Mesothelial cell of epicardium (in vitro differentiated cells): ENCODE measurements around the gene UGT1A9. TPM values are rescaled to one million over a fixed set of nuclear protein-coding genes. Genes with fewer than 3 reads are reported as not detected.

Experiments
- DNase-seq, 2 experiments: peaks; one replicate each; pipeline ENCODE4 v3.0.0; 2021; ENCODE audit warnings: low spot score in 2 of 2; ENCODE audit not compliant: unreplicated experiment in 2 of 2
- H3K27ac Mint-ChIP-seq: 2 replicates; pipeline ENCODE4 v1.8.0; 2021; ENCODE audit warnings: mixed read lengths
- H3K27me3 Mint-ChIP-seq: 2 replicates; pipeline ENCODE4 v1.8.0; 2021; ENCODE audit warnings: low read depth, mixed read lengths
- H3K36me3 Mint-ChIP-seq: 2 replicates; pipeline ENCODE4 v1.8.0; 2021; ENCODE audit warnings: mixed read lengths
- H3K4me1 Mint-ChIP-seq: 2 replicates; pipeline ENCODE4 v1.8.0; 2021; ENCODE audit warnings: mixed read lengths
- H3K4me3 Mint-ChIP-seq: 2 replicates; pipeline ENCODE4 v1.8.0; 2021; ENCODE audit warnings: mild to moderate bottlenecking, moderate library complexity, mixed read lengths
- H3K9me3 Mint-ChIP-seq: 2 replicates; pipeline ENCODE4 v1.8.0; 2021; ENCODE audit warnings: mixed read lengths
- total RNA-seq: library from RNA; stranded (reverse); gene quantifications from 3 replicates; pipeline ENCODE4 v1.2.1, GENCODE V29; 2021
- TF ChIP-seq, protein P1 (sequence below): fragments of 200-600 bp; sonication (generic); IDR thresholded peaks from one replicate; pipeline ENCODE4 v1.5.0; 2021; ENCODE audit warnings: antibody characterized with exemption; ENCODE audit not compliant: unreplicated experiment

Gene UGT1A9
- total RNA-seq, 1 donor from 2014 or later = not detected

DNA sequence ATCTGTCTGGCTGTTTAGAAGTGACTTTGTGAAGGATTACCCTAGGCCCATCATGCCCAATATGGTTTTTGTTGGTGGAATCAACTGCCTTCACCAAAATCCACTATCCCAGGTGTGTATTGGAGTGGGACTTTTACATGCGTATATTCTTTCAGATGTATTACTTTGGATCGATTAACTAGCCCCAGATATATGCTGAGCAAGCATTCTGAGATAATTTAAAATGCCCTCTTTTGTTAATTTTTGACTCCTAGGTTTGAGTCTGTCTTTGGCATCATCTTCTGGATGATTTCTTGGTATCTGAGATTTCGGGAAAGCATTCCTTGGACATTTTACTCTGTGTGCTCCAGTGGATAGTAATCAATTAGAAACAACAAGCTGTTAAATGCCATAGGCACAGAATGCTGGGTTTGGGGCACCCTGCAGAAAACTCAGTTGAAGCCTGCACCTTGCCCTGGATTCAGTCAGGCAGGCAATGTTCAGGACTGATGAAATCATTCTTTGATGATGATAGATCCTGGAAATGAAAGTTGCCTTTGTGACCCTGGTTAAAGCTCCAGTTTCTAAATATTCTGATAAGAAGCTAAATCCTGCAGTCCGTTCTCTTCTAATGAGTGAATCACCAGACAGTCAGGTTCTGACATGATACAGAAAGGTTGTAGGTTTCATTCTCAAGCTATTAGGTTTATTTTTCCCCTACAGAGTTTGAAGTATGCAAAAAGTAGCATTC is 89.5 kb downstream of the UGT1A9 start:
- Mint-ChIP-seq H3K27me3 (peaks cover 25% of the 10 kb centered on the region), H3K4me3 (no peak overlapping the region), H3K36me3 (no peaks in the 10 kb centered on the region), H3K4me1 (no peaks in the 10 kb centered on the region), H3K27ac (no peak overlapping the region), H3K9me3 (no peaks in the 10 kb centered on the region)
- DNase-seq = no peak
- TF ChIP-seq, protein P1, sequence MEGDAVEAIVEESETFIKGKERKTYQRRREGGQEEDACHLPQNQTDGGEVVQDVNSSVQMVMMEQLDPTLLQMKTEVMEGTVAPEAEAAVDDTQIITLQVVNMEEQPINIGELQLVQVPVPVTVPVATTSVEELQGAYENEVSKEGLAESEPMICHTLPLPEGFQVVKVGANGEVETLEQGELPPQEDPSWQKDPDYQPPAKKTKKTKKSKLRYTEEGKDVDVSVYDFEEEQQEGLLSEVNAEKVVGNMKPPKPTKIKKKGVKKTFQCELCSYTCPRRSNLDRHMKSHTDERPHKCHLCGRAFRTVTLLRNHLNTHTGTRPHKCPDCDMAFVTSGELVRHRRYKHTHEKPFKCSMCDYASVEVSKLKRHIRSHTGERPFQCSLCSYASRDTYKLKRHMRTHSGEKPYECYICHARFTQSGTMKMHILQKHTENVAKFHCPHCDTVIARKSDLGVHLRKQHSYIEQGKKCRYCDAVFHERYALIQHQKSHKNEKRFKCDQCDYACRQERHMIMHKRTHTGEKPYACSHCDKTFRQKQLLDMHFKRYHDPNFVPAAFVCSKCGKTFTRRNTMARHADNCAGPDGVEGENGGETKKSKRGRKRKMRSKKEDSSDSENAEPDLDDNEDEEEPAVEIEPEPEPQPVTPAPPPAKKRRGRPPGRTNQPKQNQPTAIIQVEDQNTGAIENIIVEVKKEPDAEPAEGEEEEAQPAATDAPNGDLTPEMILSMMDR = no peak

DNA sequence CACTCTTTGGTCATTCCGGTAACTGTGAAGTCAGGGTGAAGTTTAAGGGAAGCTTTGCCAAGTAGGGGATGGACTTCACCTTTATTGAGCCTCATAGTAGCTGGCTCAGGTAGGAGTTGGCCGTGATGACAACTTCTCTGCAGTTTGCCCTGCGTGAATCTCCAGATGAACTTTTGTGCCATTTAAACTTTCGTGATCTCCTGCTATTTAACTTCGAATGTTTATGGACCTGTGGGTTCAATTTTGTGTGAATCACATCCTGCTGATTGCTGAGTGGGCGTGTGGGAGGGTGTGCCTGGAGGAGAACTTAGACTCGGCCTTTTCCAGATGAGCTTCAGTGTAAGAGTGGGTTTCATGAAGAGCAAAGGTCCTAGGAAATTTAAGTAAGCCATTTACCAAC is 92.6 kb downstream of the UGT1A9 start:
- no peak for DNase-seq
- TF ChIP-seq, protein P1 = no peak
- H3K27me3 Mint-ChIP-seq = peaks cover 32% of the 10 kb centered on the region
- no peaks in the 10 kb centered on the region for H3K36me3 Mint-ChIP-seq
- H3K4me1 Mint-ChIP-seq = no peaks in the 10 kb centered on the region
- H3K9me3 Mint-ChIP-seq = no peaks in the 10 kb centered on the region
- H3K27ac Mint-ChIP-seq = no peak overlapping the region
- no peak overlapping the region for H3K4me3 Mint-ChIP-seq

DNA sequence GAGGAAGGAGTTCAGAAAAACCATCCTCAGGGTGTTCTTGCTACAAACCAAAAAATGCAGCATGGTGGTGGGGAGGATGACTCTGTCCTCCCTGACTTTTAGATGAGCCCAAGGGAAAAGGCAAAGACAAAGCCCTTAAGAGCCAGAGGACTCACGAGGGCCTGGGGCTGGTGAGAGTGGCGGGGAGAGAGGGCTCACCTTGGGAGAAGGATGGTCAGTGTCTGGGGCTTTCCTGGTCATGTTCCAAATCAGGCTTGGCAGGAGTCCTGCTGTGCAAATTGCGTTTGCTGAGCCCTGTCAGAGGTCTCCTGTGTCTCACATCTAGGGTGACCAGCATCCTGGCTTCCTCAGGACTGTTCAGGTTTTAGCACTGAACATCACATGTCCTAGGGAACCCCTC is 93.1 kb downstream of the UGT1A9 start:
- Mint-ChIP-seq H3K4me1 (no peaks in the 10 kb centered on the region), H3K4me3 (no peak overlapping the region), H3K27ac (no peak overlapping the region), H3K9me3 (no peaks in the 10 kb centered on the region), H3K27me3 (peaks cover 33% of the 10 kb centered on the region), H3K36me3 (no peaks in the 10 kb centered on the region)
- DNase-seq = no peak
- TF ChIP-seq, protein P1 = no peak

DNA sequence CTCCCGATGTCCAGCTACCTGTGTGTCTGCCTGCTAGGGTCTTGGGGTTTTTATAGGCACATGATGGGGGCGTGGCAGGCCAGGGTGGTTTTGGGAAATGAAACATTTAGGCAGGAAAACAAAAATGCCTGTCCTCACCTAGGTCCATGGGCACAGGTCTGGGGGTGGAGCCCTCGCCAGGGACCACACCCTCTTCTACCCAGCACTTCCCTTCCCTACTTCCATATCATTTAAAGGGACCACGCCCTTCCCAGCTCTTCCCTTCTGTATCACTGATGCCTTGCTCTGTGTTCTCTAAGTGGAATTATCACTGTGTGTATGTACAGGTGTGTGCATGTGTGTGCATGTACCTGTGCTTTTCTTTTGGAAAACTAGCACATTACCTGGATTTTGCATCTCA is 94.7 kb downstream of the UGT1A9 start:
- H3K4me1 Mint-ChIP-seq = no peaks in the 10 kb centered on the region
- no peak for DNase-seq
- H3K27ac Mint-ChIP-seq = no peak overlapping the region
- no peaks in the 10 kb centered on the region for H3K9me3 Mint-ChIP-seq
- no peaks in the 10 kb centered on the region for H3K36me3 Mint-ChIP-seq
- H3K27me3 Mint-ChIP-seq = peaks cover 36% of the 10 kb centered on the region
- TF ChIP-seq, protein P1 = no peak
- H3K4me3 Mint-ChIP-seq = no peak overlapping the region

DNA sequence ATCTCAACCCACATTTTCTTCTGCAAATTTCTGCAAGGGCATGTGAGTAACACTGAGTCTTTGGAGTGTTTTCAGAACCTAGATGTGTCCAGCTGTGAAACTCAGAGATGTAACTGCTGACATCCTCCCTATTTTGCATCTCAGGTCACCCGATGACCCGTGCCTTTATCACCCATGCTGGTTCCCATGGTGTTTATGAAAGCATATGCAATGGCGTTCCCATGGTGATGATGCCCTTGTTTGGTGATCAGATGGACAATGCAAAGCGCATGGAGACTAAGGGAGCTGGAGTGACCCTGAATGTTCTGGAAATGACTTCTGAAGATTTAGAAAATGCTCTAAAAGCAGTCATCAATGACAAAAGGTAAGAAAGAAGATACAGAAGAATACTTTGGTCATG is 96.4 kb downstream of the UGT1A9 start:
- TF ChIP-seq, protein P1 = no peak
- Mint-ChIP-seq H3K27ac (no peak overlapping the region), H3K9me3 (no peaks in the 10 kb centered on the region), H3K4me3 (no peak overlapping the region), H3K4me1 (no peaks in the 10 kb centered on the region), H3K36me3 (no peaks in the 10 kb centered on the region), H3K27me3 (peaks cover 30% of the 10 kb centered on the region)
- DNase-seq = no peak
